DMS153 (cell line): Measurements from ENCODE around the gene SUPT3H.
"Not testable (repeated sequence)": the region's sequence is repeated elsewhere in the genome, so short reads cannot be mapped to it uniquely, and the experiment has no call there.

Source experiments
- DNase-seq: peaks from one replicate; lab custom pipeline; 2025; lab: John Stamatoyannopoulos, UW

The SUPT3H gene

GRCh38 chr6:45062659-45063058 lies 315.1 kb downstream of the SUPT3H start:
- not testable (repeated sequence) for DNase-seq

- no peak for DNase-seq
These were observed 320.0 kb downstream of the SUPT3H start for GRCh38 chr6:45057711-45058110.

DNA sequence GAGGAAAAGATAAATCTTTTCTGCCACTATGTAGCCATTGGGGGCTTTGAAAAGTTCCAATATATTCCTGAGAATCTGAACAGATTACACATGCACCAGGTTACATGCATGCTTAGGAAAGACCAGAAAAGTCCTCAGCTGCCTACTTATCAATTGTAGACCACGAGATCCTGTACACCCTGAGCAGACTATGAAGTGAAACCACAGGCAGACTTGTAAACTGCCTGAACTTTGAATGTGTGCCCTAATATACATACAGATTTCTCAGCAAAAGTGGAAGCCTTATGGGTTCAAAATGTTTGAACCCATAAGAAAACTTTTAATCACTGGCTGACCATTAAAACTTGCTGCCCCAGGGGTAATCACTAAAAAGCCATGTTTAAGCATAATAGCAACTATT lies 323.1 kb downstream of the SUPT3H start:
- DNase-seq, result no peak

DNA sequence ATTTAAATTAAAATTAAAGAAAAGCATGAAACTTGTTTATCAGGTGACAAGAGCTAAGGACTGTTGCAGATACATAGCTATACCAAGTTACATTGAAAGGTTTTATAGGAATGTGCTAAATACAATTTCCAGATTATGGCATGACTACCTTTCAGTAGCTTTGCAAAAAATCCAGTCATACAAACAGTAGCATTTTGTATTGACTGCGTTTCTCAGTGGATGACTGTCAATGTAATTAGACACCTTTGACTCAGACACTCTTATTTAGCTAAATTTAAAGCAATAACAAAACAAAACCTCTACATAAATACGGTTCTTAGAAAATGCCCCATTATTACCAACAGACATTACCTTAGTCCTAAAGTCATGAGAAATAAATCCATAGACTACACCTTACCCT lies 325.4 kb downstream of the SUPT3H start:
- DNase-seq, result no peak

DNA sequence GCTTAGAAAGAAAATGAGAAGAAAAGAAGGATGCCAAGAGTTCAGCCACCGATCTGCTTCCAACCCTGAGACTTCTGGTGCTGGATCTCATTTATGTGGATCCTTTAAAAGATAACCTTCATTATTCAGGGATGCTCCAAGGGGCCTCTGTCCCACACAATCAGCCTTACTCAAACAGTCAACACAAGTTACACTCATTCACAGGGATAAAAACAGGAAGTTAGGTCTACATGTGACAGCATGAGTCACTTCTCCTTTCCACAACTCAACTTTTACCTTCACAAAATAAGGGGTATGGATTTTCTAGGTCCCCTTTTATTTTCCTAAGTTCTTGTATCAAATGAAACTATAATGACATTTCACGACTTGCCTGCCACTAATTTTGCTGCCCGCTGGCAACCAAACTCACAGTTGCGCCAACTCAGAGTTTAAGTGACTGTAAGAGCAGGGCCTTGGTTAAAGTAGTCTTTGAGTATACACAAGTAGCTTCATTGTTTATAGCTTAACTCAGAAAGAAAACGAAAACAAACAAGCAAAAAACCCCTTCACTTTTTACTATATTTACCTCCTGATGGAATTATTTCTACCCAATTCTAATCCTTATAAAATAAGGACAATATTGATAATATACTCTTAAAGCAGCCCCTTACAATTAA lies 328.4 kb downstream of the SUPT3H start:
- DNase-seq, result no peak

GRCh38 chr6:45047573-45047972 lies 330.2 kb downstream of the SUPT3H start:
- DNase-seq, result no peak

- DNase-seq, result no peak
These were observed 332.5 kb downstream of the SUPT3H start for GRCh38 chr6:45045253-45045601.

- no peak for DNase-seq
These were observed 333.1 kb downstream of the SUPT3H start for GRCh38 chr6:45044510-45045252.

GRCh38 chr6:45044086-45044485 lies 333.6 kb downstream of the SUPT3H start:
- DNase-seq, result no peak

GRCh38 chr6:45042673-45043072 lies 335.1 kb downstream of the SUPT3H start:
- DNase-seq, result not testable (repeated sequence)

DNA sequence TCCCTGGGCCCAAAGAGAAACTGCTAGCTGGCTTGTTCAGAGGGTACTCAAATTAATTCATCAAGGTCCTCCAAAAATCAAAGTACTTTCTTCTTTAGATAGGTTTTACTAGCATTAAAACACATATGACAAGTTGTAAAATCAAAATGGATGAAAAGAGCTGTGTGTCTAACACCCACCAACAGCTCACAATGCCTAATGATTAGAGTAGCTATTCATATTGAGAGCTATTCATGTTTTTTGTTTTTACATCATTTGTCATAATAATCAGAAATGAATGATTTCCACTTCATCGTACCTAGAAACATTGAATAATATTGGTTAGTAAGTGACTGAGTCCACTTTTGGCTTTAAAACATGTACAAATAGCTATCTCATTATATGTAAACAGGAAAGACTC lies 339.5 kb downstream of the SUPT3H start:
- DNase-seq, result no peak

DNA sequence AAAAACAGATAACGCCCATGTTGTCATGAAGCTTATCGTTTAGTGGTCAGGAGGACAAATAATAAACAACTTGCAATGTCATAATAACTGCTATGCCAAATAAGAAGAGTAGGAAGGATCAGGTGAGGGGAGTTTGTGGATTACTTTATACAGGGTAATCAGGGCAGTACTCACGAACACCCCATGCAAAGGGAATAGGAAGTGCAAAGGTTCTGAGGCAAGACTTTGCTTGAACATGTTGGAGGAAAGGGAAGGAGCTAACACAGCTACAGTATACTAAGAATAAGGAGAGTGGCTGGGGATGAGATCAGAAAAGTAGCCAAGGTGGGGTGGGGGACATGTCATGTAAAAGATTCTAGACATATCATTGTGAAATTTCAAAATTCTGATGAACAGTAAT lies 341.6 kb downstream of the SUPT3H start:
- no peak for DNase-seq

DNA sequence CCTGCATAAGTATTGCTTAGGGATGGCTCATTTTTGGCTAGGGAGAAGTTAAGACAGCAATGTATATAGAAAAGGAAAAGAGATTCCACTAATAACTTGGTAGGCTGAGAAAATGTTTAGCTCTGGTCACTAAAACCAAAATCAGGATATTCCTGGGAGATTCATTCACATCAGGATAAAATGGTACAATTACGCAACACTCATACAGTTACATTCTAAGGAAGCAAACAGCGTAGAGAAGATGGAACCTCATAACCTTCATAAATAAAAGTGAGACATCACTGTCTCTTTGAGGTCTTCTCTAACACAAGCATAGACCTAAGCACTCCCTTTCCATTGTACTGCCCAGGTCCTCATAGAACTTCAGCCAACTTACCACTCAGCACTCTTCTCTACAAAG lies 345.3 kb downstream of the SUPT3H start:
- no peak for DNase-seq

- DNase-seq, result no peak
These were observed 346.1 kb downstream of the SUPT3H start for GRCh38 chr6:45031601-45032000.

GRCh38 chr6:45027126-45027525 lies 350.6 kb downstream of the SUPT3H start:
- DNase-seq, result no peak

- no peak for DNase-seq
These were observed 351.7 kb downstream of the SUPT3H start for GRCh38 chr6:45026003-45026516.

DNA sequence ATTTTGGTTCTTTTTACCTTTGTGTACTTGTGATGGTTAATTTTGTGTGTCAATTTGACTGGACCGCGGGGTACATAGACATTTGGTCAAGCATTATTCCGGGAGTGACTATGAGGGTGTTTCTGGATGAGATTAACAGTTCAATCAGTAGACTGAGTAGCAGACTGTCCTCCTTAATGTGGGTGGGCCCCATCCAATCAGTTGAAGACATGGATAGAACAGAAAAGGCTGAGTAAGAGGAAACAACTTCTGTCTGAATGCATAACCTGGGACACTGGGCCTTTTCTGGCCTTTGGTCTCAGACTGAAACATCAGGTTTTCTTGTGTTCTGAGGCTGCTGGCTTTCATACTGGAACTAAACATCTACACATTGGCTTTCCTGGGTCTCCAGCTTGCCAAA lies 353.1 kb downstream of the SUPT3H start:
- DNase-seq, result no peak

- DNase-seq, result no peak
These were observed 356.1 kb downstream of the SUPT3H start for GRCh38 chr6:45021676-45022075.

DNA sequence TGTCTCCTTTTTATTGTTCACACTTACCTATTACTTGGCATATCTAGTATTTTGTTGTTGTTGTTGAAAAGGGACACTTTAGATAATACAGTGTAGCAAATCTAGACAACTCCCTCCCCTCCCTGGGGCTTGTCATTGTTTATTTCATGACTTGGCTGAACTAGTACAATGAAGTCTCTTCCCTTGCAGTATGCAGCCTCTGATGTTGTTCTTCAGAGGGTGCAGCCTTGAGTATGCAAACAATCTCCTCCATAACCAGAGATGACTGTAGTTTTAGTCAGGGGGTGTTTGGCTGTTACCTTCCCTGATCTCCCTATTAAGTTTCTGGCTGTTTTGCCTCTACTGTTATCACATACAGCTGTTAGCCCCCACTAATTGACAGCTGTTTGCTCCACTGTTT lies 365.0 kb downstream of the SUPT3H start:
- no peak for DNase-seq

DNA sequence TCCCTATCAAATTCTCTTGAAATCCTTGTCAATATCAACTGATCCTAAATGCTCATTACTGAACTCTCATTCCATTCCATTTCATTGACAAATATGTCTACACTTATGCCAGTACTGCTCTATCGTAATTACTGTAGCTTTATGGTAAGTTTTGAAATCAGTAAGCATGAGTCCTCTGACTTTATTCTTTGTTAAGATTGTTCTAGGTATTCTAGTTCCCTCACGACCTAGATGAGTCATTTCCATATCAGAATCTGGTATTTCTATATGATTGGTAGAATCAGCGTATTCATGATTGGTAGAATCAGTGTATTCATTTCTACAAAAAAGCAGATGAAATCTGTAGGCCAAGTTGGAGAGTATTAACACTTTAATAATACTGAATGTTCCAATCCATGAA lies 368.2 kb downstream of the SUPT3H start:
- no peak for DNase-seq

DNA sequence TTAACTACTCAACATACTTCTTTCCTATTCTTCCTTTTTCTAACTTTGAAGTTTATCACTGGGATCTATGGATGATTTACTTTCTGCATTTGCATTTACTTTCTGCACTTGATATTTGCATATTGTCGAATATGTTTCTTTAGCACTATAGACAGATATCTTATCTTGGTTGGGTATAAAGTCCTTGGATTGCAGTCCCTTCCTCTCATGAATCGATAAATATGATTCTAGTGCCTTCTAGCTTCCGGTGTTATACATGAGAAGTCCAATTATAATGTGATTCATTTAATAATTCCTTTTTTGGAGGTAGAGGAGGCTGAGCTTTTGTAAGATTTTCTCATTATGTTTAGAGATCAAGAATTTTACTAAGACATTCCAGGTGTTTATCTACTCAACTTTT lies 370.8 kb downstream of the SUPT3H start:
- DNase-seq, result no peak

DNA sequence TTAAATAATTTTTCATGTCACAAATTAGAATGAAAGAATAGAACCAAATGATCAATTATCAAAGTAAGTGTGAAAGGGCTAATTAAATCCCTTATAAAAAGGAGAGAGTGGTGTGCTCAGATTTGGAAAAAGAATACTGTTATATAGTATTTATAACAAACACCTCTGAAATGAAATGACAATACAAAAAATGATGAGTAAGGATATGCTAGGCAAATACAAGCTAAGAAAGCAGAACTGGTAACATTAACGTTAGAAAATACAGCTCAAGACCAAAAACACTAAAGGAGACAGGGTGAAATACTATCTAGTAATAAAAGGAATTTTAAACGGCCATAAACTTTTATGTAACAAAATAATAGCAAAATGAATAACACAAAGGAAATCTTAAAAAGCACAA lies 373.8 kb downstream of the SUPT3H start:
- DNase-seq, result no peak

DNA sequence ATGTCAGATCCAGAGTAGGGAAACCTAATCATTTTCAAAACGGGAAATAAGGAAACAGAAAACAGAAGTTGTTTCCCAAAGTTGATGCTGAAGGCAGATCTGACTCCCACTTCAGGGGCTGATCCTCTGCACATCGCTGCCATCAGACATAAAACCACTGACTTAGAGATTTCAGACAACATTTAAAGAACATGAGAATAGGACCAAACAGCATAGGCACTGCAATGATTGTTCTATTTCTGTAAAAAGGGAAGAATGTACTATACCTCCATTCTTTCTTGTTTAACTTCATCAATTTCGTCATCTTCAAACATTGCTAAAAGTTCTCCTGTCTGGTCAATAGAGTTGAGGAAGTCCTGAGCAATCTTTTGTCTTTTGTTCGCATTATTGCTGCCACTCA lies 374.3 kb downstream of the SUPT3H start:
- no peak for DNase-seq
